ENCODE measurements around the gene VWA5A.

DNA sequence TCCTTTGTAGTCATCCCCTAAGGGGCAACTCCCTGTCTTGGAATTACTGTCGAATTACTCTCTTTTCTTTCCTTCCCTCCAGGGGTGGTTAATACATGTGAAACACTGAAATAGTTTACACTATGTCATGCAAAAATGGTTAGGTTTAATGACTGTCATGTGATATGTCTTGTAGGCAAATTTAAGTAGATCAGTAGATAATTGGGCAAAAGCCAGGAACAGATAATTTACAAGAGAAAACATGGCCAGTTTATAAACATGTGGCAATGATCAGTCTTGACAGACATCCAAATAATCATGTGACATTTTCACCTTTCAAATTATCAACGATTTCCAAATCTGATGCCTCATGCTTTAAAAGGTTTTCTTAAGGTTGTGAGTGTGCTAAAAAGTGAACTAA is 3.9 kb downstream of the VWA5A start:
- no peak for TF ChIP-seq POLR2AphosphoS5 (IDR thresholded peaks at IDR 0.05)
- TF ChIP-seq, protein P1, sequence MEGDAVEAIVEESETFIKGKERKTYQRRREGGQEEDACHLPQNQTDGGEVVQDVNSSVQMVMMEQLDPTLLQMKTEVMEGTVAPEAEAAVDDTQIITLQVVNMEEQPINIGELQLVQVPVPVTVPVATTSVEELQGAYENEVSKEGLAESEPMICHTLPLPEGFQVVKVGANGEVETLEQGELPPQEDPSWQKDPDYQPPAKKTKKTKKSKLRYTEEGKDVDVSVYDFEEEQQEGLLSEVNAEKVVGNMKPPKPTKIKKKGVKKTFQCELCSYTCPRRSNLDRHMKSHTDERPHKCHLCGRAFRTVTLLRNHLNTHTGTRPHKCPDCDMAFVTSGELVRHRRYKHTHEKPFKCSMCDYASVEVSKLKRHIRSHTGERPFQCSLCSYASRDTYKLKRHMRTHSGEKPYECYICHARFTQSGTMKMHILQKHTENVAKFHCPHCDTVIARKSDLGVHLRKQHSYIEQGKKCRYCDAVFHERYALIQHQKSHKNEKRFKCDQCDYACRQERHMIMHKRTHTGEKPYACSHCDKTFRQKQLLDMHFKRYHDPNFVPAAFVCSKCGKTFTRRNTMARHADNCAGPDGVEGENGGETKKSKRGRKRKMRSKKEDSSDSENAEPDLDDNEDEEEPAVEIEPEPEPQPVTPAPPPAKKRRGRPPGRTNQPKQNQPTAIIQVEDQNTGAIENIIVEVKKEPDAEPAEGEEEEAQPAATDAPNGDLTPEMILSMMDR (IDR thresholded peaks at IDR 0.05), result no peak
- TF ChIP-seq POLR2A (IDR thresholded peaks at IDR 0.05), result no peak
